ENCODE measurements around the gene EDIL3. TPM values are rescaled to one million over a fixed set of nuclear protein-coding genes. Genes with fewer than 3 reads are reported as not detected.

The EDIL3 gene
- total RNA-seq, 4 donors from 2014 or later: 14.8 to 29.0 (median 20.2) TPM

DNA sequence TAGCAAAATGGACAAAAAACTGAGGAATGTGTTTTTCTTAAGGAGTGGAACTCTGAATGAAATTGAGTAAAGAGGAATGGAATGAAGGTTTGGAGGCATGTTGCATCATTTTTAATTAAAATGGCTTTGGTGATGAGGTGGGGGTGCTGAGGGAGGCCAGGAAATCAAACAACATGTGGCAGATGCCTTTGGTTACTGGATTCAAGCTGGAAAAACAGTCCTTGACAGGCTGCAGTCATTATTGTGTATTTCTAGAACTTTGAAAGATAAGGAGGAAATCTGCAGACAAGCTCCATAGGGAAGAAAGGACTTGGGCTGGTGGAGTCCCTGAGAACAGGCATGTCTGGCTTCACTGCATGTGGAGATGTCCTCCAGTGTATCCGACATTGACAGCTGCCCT is 460.5 kb downstream of the EDIL3 start:
- intact Hi-C loops (cut with DNase I; ENCODE audit: low total_unique reads): no loop called here
- 62 to 67% methylated on average over 1 of the region's 1 CpG for WGBS, 2 donors
- H3K4me3 ChIP-seq (ENCODE audit: low read depth, poor library complexity, severe bottlenecking): no peak overlapping the region
- TF ChIP-seq POLR2A (IDR thresholded peaks at IDR 0.05): no peak
- TF ChIP-seq, protein P1, sequence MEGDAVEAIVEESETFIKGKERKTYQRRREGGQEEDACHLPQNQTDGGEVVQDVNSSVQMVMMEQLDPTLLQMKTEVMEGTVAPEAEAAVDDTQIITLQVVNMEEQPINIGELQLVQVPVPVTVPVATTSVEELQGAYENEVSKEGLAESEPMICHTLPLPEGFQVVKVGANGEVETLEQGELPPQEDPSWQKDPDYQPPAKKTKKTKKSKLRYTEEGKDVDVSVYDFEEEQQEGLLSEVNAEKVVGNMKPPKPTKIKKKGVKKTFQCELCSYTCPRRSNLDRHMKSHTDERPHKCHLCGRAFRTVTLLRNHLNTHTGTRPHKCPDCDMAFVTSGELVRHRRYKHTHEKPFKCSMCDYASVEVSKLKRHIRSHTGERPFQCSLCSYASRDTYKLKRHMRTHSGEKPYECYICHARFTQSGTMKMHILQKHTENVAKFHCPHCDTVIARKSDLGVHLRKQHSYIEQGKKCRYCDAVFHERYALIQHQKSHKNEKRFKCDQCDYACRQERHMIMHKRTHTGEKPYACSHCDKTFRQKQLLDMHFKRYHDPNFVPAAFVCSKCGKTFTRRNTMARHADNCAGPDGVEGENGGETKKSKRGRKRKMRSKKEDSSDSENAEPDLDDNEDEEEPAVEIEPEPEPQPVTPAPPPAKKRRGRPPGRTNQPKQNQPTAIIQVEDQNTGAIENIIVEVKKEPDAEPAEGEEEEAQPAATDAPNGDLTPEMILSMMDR (IDR thresholded peaks at IDR 0.05): no peak
- DNase-seq (ENCODE audit: low spot score in 2 of 2): no peak

DNA sequence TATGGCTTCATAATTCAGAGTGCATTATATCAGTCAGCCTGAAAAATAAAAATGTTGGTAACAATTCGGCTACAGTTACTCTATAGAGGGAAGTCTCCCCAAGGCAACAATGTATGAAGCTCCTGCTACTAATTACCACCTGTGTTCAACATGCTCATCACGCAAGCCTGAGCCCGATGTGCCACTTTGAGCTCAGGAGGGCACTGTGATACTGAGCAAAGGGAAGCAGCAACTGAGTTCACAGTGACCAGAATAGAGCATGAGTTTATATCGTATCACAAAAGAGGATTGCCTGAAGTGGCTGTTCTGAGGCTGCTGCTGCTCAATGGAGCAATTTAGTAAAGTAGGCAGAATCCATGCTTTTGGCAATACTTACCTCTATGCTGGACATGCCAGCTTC is 462.0 kb downstream of the EDIL3 start:
- no peak for DNase-seq (ENCODE audit: low spot score in 2 of 2)
- intact Hi-C loops (cut with DNase I; ENCODE audit: low total_unique reads): no loop called here
- 49 to 72% methylated on average over 4 of the region's 4 CpGs for WGBS, 2 donors
- no peak overlapping the region for H3K4me3 ChIP-seq (ENCODE audit: low read depth, poor library complexity, severe bottlenecking)
- TF ChIP-seq POLR2A (IDR thresholded peaks at IDR 0.05): no peak
- TF ChIP-seq, protein P1 (IDR thresholded peaks at IDR 0.05): no peak

DNA sequence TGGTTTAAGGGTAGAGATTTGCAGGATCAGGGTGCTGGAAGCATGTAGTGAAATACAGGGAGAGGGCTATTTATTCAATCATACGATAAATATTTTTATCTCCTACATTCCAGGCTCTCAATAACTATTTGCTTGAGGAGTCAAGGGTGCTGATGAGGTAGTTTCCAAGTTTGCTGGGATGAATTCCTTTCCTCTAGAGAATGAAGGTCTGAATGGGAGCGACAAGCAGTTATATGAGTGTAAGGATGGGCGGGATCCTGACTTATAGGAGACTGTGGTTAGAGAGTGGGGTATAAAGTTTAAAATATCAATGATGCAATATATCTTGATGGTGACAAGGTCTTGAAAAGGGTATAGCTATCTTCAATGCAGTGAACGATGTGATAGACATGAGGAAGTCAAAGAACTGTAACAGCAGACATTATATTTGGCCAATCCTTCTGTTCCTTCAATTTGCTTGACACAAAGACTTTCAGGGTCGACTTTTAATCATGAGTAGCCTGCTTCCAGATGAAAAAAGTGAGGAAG is 462.9 kb downstream of the EDIL3 start:
- no peak for TF ChIP-seq POLR2A (IDR thresholded peaks at IDR 0.05)
- TF ChIP-seq, protein P1 (IDR thresholded peaks at IDR 0.05): no peak
- 83 to 84% methylated on average over 5 of the region's 5 CpGs for whole genome bisulfite sequencing, 2 donors
- intact Hi-C loops (cut with DNase I; ENCODE audit: low total_unique reads): no loop called here
- no peak overlapping the region for H3K4me3 ChIP-seq (ENCODE audit: low read depth, poor library complexity, severe bottlenecking)
- no peak for DNase-seq (ENCODE audit: low spot score in 2 of 2)

DNA sequence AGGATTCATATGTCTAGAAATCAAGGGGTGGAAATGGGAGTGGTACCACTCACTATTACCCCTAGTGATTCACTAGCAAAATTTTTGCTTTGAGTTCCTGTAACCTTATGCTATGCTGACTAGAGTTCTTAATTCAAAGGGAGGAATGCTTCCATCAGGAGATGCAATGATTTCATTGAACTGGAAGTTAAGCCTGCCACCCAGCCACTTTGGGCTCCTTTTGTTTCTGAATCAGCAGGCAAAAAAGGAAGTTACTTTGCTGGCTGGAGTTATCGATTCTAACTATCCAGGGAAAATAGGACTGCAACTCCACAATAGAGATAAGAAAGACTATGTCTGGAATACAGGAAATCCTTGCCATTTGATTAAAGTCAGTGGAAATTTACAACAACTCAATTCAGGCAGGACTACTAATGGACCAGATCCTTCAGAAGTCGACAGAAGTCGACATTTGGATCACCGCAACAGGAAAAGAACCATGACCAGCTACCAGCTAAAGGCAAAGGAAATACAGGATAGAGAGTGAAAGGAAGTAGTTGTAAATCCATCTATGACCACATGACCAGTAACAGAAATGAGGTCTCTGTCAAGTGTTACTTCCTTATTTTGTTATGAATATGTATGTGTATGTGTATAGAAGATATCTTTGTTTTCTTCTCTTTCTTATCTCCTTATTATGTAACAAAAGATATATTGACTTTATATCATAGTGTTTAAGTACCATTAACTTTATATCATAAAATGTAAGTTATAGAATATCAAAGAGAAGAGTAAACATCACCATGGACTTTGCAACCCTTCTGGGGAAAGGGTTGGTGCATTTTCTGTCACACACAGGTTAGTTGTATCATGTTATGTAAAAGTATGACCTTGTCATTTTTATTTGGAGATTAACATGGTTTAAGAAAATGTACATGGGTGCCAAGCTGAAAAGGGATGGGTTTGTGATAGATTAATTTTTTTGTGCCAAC is 465.3 kb downstream of the EDIL3 start:
- no peak overlapping the region for H3K4me3 ChIP-seq (ENCODE audit: low read depth, poor library complexity, severe bottlenecking)
- no peak for TF ChIP-seq POLR2A (IDR thresholded peaks at IDR 0.05)
- TF ChIP-seq, protein P1 (IDR thresholded peaks at IDR 0.05): no peak
- no peak for DNase-seq (ENCODE audit: low spot score in 2 of 2)
- 72 to 78% methylated on average over 4 of the region's 4 CpGs for WGBS, 2 donors
- intact Hi-C loops (cut with DNase I; ENCODE audit: low total_unique reads): no loop called here

DNA sequence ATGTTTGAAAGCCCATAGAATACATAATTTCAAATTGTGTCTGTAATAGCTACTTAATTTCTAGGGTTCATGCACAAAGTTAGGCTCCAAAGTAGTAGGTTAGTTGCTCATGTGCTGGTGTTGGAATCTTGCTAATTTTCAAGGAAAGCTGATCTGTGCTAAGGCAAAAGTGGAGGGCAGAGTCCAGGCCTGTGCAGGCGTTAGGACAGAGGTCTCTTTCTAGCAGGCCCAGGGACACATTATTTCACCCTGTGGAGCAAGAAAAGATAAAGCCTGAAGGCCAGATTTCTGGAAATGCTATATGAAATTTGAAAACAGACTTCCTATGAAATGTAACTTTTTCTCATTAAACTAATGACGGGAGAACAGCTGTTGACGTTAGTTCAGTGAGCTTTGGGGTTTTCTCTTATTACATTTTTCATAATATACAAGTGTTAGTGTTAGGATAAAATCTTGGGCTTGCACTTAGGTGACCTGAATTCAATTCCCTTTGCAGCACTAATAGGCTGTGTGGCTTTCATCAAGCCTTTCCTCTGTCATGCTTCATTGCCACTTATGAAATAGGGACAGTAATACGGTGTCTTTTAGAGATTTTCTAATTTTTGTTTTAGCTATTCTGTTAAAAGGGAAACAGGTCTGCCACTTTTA is 467.3 kb downstream of the EDIL3 start:
- H3K4me3 ChIP-seq (ENCODE audit: low read depth, poor library complexity, severe bottlenecking): no peak overlapping the region
- intact Hi-C loops (cut with DNase I; ENCODE audit: low total_unique reads): no loop called here
- no peak for DNase-seq (ENCODE audit: low spot score in 2 of 2)
- 53 to 81% methylated on average over 4 of the region's 4 CpGs for WGBS, 2 donors
- TF ChIP-seq, protein P1 (IDR thresholded peaks at IDR 0.05): no peak
- TF ChIP-seq POLR2A (IDR thresholded peaks at IDR 0.05): no peak

Data from lower leg skin (tissue), 4 donors.